SK-N-SH treated with all-trans-retinoic acid at 6 μM for 48 hours (cell line): Measurements from ENCODE around the gene KIF26A.

ENCODE experiments used
- ARNTL ChIP-seq: fragments of 450-650 bp; formaldehyde crosslinking; IDR thresholded peaks from 2 replicates; pipeline ENCODE4 v1.5.0; 2020; ENCODE audit warnings: low read depth, mild to moderate bottlenecking, moderate library complexity, borderline replicate concordance
- CSDC2 ChIP-seq: fragments of 250-450 bp; sonication (Bioruptor Pico); IDR thresholded peaks from 2 replicates; pipeline ENCODE4 v1.5.0; 2020; ENCODE audit warnings: mild to moderate bottlenecking, moderate library complexity
- ESRRG ChIP-seq: fragments of 250-450 bp; sonication (Bioruptor Pico); IDR thresholded peaks from 2 replicates; pipeline ENCODE4 v1.6.1; 2021; ENCODE audit warnings: mild to moderate bottlenecking
- GLIS3 ChIP-seq: fragments of 250-450 bp; sonication (Bioruptor Pico); IDR thresholded peaks from 2 replicates; pipeline ENCODE4 v1.5.0; 2020; ENCODE audit warnings: mild to moderate bottlenecking, moderate library complexity
- ISL1 ChIP-seq: fragments of 250-450 bp; sonication (Bioruptor Pico); IDR thresholded peaks from 2 replicates; pipeline ENCODE4 v2.1.2; 2022; ENCODE audit warnings: mild to moderate bottlenecking, moderate library complexity
- OSR1 ChIP-seq: fragments of 250-450 bp; sonication (Bioruptor Pico); IDR thresholded peaks from 2 replicates; pipeline ENCODE4 v1.8.0; 2022; ENCODE audit warnings: moderate library complexity, mild to moderate bottlenecking, inconsistent platforms
- ZC3H10 ChIP-seq: fragments of 250-450 bp; sonication (Bioruptor Pico); IDR thresholded peaks from 2 replicates; pipeline ENCODE4 v1.5.1; 2021; ENCODE audit warnings: mild to moderate bottlenecking, moderate library complexity
- ZFP3 ChIP-seq: fragments of 250-450 bp; sonication (Bioruptor Pico); IDR thresholded peaks from 2 replicates; pipeline ENCODE4 v1.5.0; 2020; ENCODE audit warnings: mild to moderate bottlenecking, moderate library complexity
- ZFP30 ChIP-seq: fragments of 450-650 bp; formaldehyde crosslinking; IDR thresholded peaks from 2 replicates; pipeline ENCODE4 v1.5.0; 2022; ENCODE audit warnings: mild to moderate bottlenecking, moderate library complexity
- ZNF565 ChIP-seq: fragments of 450-650 bp; formaldehyde crosslinking; conservative IDR thresholded peaks from 2 replicates; pipeline ENCODE4 v1.5.0; 2020; ENCODE audit warnings: low read depth, mild to moderate bottlenecking, moderate library complexity
- ZNF8 ChIP-seq: fragments of 450-650 bp; formaldehyde crosslinking; IDR thresholded peaks from 2 replicates; pipeline ENCODE4 v1.5.0; 2020; ENCODE audit warnings: mild to moderate bottlenecking, moderate library complexity
- TF ChIP-seq, protein P1 (sequence below): fragments of 250-450 bp; sonication (Bioruptor Pico); IDR thresholded peaks from 2 replicates; pipeline ENCODE4 v1.8.0; 2020; ENCODE audit warnings: mild to moderate bottlenecking, moderate library complexity, borderline replicate concordance
- TF ChIP-seq, protein P2 (sequence below): fragments of 250-450 bp; sonication (Bioruptor Pico); IDR thresholded peaks from 2 replicates; pipeline ENCODE4 v1.8.0; 2021; ENCODE audit warnings: low read depth, mild to moderate bottlenecking, moderate library complexity, borderline replicate concordance
- TF ChIP-seq, protein P3 (sequence below): fragments of 250-450 bp; sonication (Bioruptor Pico); IDR thresholded peaks from 2 replicates; pipeline ENCODE4 v1.5.1; 2021; ENCODE audit warnings: mild to moderate bottlenecking, moderate library complexity

DNA sequence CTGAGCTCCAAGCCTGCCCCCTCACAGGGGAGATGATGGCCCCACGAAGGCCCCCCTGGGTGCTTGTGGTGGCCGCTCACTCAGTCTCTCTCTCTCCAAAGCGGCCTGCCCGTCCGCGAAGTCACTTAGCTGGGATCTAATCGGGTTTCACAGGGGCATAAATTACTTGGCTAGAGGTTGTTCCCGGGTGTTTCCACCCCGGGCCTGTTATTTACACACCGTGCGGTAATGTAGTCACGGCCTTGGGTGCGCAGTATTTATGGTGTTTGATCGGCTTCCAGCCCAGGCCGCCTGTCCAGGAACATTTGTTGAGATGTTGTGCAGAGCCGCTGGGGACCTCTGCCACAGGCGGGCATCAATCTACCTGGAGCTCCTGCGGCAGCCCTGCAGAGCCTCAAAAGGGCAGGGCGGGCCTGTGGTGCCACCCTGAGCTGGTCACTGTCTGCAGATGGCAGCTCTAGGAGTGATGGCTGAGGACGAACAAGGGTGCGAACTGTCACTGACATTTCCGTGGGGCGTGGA lies 91.2 kb downstream of the KIF26A start:
- TF ChIP-seq ZC3H10 (CRISPR knock-in tag) (no peak), ARNTL (CRISPR knock-in tag) (no peak), ZFP3 (CRISPR knock-in tag) (no peak), ISL1 (CRISPR knock-in tag) (no peak), CSDC2 (CRISPR knock-in tag) (no peak), ZNF8 (CRISPR knock-in tag) (no peak), GLIS3 (CRISPR knock-in tag) (no peak), OSR1 (CRISPR knock-in tag) (no peak), ZFP30 (CRISPR knock-in tag) (no peak), ZNF565 (CRISPR knock-in tag) (no peak), ESRRG (CRISPR knock-in tag) (no peak)
- TF ChIP-seq, protein P1, sequence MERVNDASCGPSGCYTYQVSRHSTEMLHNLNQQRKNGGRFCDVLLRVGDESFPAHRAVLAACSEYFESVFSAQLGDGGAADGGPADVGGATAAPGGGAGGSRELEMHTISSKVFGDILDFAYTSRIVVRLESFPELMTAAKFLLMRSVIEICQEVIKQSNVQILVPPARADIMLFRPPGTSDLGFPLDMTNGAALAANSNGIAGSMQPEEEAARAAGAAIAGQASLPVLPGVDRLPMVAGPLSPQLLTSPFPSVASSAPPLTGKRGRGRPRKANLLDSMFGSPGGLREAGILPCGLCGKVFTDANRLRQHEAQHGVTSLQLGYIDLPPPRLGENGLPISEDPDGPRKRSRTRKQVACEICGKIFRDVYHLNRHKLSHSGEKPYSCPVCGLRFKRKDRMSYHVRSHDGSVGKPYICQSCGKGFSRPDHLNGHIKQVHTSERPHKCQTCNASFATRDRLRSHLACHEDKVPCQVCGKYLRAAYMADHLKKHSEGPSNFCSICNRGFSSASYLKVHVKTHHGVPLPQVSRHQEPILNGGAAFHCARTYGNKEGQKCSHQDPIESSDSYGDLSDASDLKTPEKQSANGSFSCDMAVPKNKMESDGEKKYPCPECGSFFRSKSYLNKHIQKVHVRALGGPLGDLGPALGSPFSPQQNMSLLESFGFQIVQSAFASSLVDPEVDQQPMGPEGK = no peak
- TF ChIP-seq, protein P2, sequence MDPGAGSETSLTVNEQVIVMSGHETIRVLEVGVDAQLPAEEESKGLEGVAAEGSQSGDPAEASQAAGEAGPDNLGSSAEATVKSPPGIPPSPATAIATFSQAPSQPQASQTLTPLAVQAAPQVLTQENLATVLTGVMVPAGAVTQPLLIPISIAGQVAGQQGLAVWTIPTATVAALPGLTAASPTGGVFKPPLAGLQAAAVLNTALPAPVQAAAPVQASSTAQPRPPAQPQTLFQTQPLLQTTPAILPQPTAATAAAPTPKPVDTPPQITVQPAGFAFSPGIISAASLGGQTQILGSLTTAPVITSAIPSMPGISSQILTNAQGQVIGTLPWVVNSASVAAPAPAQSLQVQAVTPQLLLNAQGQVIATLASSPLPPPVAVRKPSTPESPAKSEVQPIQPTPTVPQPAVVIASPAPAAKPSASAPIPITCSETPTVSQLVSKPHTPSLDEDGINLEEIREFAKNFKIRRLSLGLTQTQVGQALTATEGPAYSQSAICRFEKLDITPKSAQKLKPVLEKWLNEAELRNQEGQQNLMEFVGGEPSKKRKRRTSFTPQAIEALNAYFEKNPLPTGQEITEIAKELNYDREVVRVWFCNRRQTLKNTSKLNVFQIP = no peak
- TF ChIP-seq, protein P3, sequence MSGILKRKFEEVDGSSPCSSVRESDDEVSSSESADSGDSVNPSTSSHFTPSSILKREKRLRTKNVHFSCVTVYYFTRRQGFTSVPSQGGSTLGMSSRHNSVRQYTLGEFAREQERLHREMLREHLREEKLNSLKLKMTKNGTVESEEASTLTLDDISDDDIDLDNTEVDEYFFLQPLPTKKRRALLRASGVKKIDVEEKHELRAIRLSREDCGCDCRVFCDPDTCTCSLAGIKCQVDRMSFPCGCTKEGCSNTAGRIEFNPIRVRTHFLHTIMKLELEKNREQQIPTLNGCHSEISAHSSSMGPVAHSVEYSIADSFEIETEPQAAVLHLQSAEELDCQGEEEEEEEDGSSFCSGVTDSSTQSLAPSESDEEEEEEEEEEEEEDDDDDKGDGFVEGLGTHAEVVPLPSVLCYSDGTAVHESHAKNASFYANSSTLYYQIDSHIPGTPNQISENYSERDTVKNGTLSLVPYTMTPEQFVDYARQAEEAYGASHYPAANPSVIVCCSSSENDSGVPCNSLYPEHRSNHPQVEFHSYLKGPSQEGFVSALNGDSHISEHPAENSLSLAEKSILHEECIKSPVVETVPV = no peak
